Measurements from ENCODE around the gene CSRP3.

The CSRP3 gene

GRCh38 chr11:19218216-19218615 is 16.4 kb upstream of the CSRP3 start:
- no peaks in the 10 kb centered on the region for H4K20me1 ChIP-seq
- H3K9ac ChIP-seq = no peak overlapping the region

DNA sequence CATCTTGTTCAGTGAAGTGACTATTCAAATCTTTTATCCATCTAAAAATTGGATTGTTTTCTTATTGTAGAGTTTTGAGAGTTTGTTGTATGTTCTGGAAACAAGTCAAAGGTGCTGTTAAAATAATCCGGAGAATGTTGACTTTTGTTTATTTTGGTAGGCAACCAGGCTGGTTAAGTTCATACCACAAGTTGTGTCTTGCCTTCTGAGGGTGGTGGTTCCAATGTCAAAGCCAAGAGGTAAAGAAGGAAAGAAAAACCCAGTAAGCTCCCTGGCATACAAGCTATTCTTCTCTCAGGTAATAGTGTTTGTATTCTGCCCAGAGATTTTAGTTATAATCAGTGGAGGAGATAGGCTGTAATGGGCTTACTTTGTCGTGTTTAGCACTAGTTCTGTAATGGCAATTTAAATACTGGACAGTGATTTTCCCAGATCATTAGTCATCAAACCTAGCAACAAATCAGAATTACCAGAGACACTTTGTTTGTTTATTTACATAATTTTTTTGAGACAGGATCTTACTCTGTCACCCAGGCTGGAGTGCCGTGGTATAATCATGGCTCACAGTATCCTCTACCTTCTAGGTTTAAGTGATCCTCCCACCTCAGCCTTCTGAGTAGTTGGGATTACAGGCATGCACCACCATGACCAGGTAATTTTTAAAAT is 15.1 kb upstream of the CSRP3 start:
- Histone ChIP-seq H3K36me3 (peaks cover 0 to 3% (median 0%) of the 10 kb centered on the region in 11 experiments; a peak in 1 of 22 replicates), H3K9me3 (replicated peaks in 1 of 11) (no peaks in the 10 kb centered on the region), H3K4me3 (no peak overlapping the region), H3K27ac (no peak overlapping the region), H3K4me2 (no peak overlapping the region), H3K4me1 (no peaks in the 10 kb centered on the region), H3K27me3 (no peaks in the 10 kb centered on the region), H3K9ac (no peak overlapping the region), H4K20me1 (no peaks in the 10 kb centered on the region)
- no peak for TF ChIP-seq Cebpa-rat (IDR thresholded peaks at IDR 0.05)

More at GRCh38 chr11:19218216-19218615, 16.4 kb upstream of the CSRP3 start:
- no peaks in the 10 kb centered on the region for H3K4me1 ChIP-seq
- H3K27ac ChIP-seq = no peak overlapping the region
- TF ChIP-seq Cebpa-rat (IDR thresholded peaks at IDR 0.05) = no peak
- peaks cover 0 to 4% (median 0%) of the 10 kb centered on the region in 11 experiments; a peak in 2 of 22 replicates for H3K9me3 ChIP-seq (replicated peaks in 1 of 11)
- no peak overlapping the region for H3K4me3 ChIP-seq
- H3K36me3 ChIP-seq = peaks cover 0 to 17% (median 12%) of the 10 kb centered on the region in 11 experiments; a peak in 18 of 22 replicates
- H3K4me2 ChIP-seq = no peak overlapping the region
- H3K27me3 ChIP-seq = no peaks in the 10 kb centered on the region

DNA sequence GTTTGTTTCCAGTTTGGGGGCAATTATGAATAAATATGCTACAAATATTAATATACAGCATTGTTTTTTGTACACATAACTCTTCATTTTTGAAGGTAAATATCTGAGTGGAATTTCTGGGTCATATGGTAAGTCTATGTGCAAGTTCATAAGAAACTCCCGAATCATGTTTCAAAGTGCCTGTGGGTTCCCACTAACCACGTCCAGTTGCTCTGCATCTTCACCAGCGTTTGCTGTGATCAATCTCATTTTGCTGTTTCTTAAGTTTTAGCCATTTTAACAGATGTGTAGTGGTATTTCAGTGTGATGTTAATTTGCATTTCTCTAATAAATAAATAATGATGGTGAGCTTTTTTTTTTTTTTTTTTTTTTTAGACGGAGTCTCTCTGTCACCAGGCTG is 14.2 kb upstream of the CSRP3 start:
- H3K36me3 ChIP-seq = no peaks in the 10 kb centered on the region
- H3K27ac ChIP-seq = no peak overlapping the region
- H3K4me3 ChIP-seq = no peak overlapping the region
- H3K9ac ChIP-seq = no peak overlapping the region
- no peaks in the 10 kb centered on the region for H3K27me3 ChIP-seq
- H4K20me1 ChIP-seq = no peaks in the 10 kb centered on the region
- H3K4me2 ChIP-seq = no peak overlapping the region
- H3K9me3 ChIP-seq (replicated peaks in 1 of 11) = no peaks in the 10 kb centered on the region
- no peak for TF ChIP-seq Cebpa-rat (IDR thresholded peaks at IDR 0.05)
- no peaks in the 10 kb centered on the region for H3K4me1 ChIP-seq

DNA sequence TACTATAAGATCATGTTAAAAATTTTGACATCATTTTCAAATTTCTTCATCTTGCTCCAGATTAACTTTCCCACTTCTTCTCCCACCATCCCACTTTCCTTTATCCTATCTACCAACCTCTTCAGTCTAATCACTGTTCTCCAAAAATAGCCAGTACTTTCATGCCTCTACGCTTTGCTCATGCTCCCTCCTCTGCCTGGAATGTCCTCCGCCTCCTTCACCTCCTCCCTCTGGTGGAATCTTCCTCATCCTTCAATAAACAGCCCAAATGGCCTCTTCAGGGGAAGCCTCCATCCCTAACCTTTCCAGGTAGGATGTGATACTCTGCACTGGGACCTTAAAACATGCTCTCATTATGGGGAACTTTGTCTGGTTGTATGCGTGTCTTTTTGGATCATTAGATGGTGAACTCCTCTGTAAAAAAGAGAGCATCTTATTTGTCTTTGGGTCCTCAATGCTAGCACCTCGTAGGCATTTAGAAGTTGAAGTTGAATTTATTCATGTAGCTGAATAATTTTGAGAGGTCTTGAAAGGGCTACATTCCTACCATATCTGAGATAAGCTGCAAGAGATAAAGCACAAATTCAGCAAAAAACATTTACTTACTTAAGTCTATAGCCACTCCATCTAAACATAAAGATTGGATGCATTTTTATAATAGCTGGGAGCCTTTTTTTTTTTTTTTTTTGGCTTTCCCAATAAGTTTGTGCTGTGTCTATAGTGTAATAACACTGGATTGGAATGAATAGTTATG is 8.0 kb upstream of the CSRP3 start:
- TF ChIP-seq Cebpa-rat (IDR thresholded peaks at IDR 0.05) = no peak
- Histone ChIP-seq H3K9ac (no peak overlapping the region), H3K4me3 (no peak overlapping the region), H3K36me3 (no peaks in the 10 kb centered on the region), H4K20me1 (no peaks in the 10 kb centered on the region), H3K4me2 (no peak overlapping the region), H3K4me1 (peaks cover 0 to 8% (median 0%) of the 10 kb centered on the region in 10 experiments; a peak in 2 of 20 replicates), H3K9me3 (replicated peaks in 1 of 11) (no peaks in the 10 kb centered on the region), H3K27ac (no peak overlapping the region), H3K27me3 (no peaks in the 10 kb centered on the region)

- H3K4me3 ChIP-seq = no peak overlapping the region
- H3K27me3 ChIP-seq = no peaks in the 10 kb centered on the region
- peaks cover 0 to 8% (median 0%) of the 10 kb centered on the region in 10 experiments; a peak in 2 of 20 replicates for H3K4me1 ChIP-seq
- H3K27ac ChIP-seq = no peak overlapping the region
- no peaks in the 10 kb centered on the region for H4K20me1 ChIP-seq
- no peak overlapping the region for H3K4me2 ChIP-seq
- TF ChIP-seq Cebpa-rat (IDR thresholded peaks at IDR 0.05) = no peak
- no peaks in the 10 kb centered on the region for H3K36me3 ChIP-seq
- H3K9ac ChIP-seq = no peak overlapping the region
- H3K9me3 ChIP-seq (replicated peaks in 1 of 11) = no peaks in the 10 kb centered on the region
These were observed 7.3 kb upstream of the CSRP3 start for GRCh38 chr11:19208959-19209546.

DNA sequence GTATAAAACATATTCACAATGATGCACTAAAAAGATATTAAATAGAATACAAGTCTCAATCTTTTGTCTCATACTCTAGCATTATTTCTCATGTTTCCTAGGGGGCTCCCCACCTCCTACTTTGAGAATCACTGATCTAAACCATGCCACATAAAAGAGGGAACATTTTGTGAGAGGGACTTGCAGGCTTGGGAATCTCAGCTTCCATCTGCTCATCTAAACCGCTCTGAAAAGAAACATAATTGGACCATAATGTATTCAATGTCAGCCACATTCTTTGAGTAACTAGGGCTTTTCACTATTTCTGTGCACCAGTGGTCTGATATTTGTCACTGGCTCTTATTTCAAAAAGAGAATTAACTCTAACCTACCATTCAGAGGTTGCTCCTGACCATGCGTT is 6.4 kb upstream of the CSRP3 start:
- no peak overlapping the region for H3K27ac ChIP-seq
- peaks cover 0 to 8% (median 0%) of the 10 kb centered on the region in 10 experiments; a peak in 2 of 20 replicates for H3K4me1 ChIP-seq
- no peak overlapping the region for H3K9ac ChIP-seq
- H4K20me1 ChIP-seq = no peaks in the 10 kb centered on the region
- no peaks in the 10 kb centered on the region; a peak in 1 of 22 replicates for H3K9me3 ChIP-seq (replicated peaks in 1 of 11)
- TF ChIP-seq Cebpa-rat (IDR thresholded peaks at IDR 0.05) = no peak
- no peak overlapping the region for H3K4me3 ChIP-seq
- H3K27me3 ChIP-seq = no peaks in the 10 kb centered on the region
- no peaks in the 10 kb centered on the region for H3K36me3 ChIP-seq
- H3K4me2 ChIP-seq = no peak overlapping the region

DNA sequence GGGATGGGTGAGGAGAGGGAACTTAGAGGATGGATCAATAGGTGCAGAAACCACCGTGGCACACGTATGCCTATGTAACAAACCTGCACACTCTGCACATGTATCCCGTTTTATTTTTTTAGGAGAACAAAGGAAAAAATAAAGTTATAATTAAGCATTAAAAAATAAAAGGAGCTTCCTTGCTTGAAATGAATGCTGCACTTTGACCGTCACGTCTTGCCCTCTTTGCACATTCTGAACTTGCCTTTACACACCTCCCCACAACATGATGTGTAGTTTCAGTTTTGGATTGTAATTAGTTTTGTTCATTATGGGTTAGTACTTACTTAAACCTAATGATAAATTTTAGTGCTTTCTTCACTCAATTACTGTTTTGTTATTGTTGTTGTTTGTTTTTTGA is 3.1 kb upstream of the CSRP3 start:
- H3K4me3 ChIP-seq = no peak overlapping the region
- H3K27me3 ChIP-seq = no peaks in the 10 kb centered on the region
- no peaks in the 10 kb centered on the region for H3K36me3 ChIP-seq
- no peak overlapping the region for H3K9ac ChIP-seq
- H4K20me1 ChIP-seq = no peaks in the 10 kb centered on the region
- H3K9me3 ChIP-seq (replicated peaks in 1 of 11) = no peaks in the 10 kb centered on the region; a peak in 1 of 22 replicates
- H3K27ac ChIP-seq = no peak overlapping the region
- TF ChIP-seq Cebpa-rat (IDR thresholded peaks at IDR 0.05) = no peak
- H3K4me2 ChIP-seq = no peak overlapping the region
- peaks cover 0 to 13% (median 6%) of the 10 kb centered on the region in 10 experiments; a peak in 4 of 20 replicates for H3K4me1 ChIP-seq

- no peak for TF ChIP-seq Cebpa-rat (IDR thresholded peaks at IDR 0.05)
- no peak overlapping the region for H3K4me3 ChIP-seq
- no peaks in the 10 kb centered on the region; a peak in 1 of 22 replicates for H3K9me3 ChIP-seq (replicated peaks in 1 of 11)
- H3K4me1 ChIP-seq = peaks cover 0 to 7% (median 4%) of the 10 kb centered on the region in 10 experiments; a peak in 4 of 20 replicates
- no peaks in the 10 kb centered on the region for H3K36me3 ChIP-seq
- H3K27me3 ChIP-seq = no peaks in the 10 kb centered on the region
- H4K20me1 ChIP-seq = no peaks in the 10 kb centered on the region
- peak overlapping the region in 4 of 11 experiments; percentile 3 to 29 (median 7); a peak in 3 of 22 replicates for H3K4me2 ChIP-seq
- H3K27ac ChIP-seq = no peak overlapping the region
- H3K9ac ChIP-seq = no peak overlapping the region
These were observed 1.2 kb downstream of the CSRP3 start for GRCh38 chr11:19200410-19201201.

DNA sequence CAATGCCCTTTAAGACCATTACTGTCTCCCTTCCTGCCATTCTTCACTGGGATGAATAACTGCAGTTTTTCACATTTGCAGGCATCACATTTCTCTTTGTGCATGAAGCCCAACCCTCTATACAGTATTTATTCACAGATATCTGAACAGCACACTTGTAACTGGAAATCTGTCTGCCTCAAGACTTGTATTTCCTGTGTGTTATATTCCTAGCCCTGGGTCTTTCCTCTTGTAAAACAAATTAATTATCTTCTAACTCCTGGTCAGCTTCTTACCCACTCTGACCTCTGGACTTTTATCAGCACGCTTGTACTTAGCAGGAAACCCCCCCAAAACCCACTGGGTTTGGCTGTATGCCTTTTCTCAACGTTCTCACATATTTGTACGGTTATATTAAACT is 2.0 kb downstream of the CSRP3 start:
- Histone ChIP-seq H3K9me3 (replicated peaks in 1 of 11) (no peaks in the 10 kb centered on the region; a peak in 1 of 22 replicates), H3K4me1 (peaks cover 0 to 7% (median 3%) of the 10 kb centered on the region in 10 experiments; a peak in 3 of 20 replicates), H3K27ac (no peak overlapping the region), H3K27me3 (no peaks in the 10 kb centered on the region), H3K4me2 (0 out of 22 replicates have a peak overlapping the region, but pooled peaks of 1 of the 11 experiments have one; percentile 29), H4K20me1 (no peaks in the 10 kb centered on the region), H3K4me3 (no peak overlapping the region), H3K36me3 (no peaks in the 10 kb centered on the region), H3K9ac (no peak overlapping the region)
- no peak for TF ChIP-seq Cebpa-rat (IDR thresholded peaks at IDR 0.05)
